HG03571 (cell line): ENCODE measurements around the gene PPP4R2.

Source experiments
- ATAC-seq: cut with Tn5 transposase; IDR thresholded peaks from one replicate; pipeline ENCODE4 v1.9.1; 2021; ENCODE audit not compliant: unreplicated experiment

The PPP4R2 gene

GRCh38 chr3:72996473-72997333 lies at the start of gene PPP4R2:
PPP4R2 (plus strand) TSS chr3:72996811; CDS start chr3:72997038, 227 bp downstream.
- ATAC-seq: peak; percentile 89

- no peak for ATAC-seq
Measured at GRCh38 chr3:72947715-72948490, 48.7 kb upstream of the PPP4R2 start.

GRCh38 chr3:72949016-72949415 lies 47.6 kb upstream of the PPP4R2 start:
- ATAC-seq: no peak

- peak; percentile 51 for ATAC-seq
Measured at GRCh38 chr3:72950372-72950771, 46.2 kb upstream of the PPP4R2 start.

- ATAC-seq: no peak
Measured at GRCh38 chr3:72950801-72951200, 45.8 kb upstream of the PPP4R2 start.

- ATAC-seq: no peak
Measured at GRCh38 chr3:72951259-72951722, 45.3 kb upstream of the PPP4R2 start.

- ATAC-seq: no peak
Measured at GRCh38 chr3:72953325-72953956, 43.2 kb upstream of the PPP4R2 start.

GRCh38 chr3:72957297-72957696 lies 39.3 kb upstream of the PPP4R2 start:
- ATAC-seq: no peak

GRCh38 chr3:72959336-72959735 lies 37.3 kb upstream of the PPP4R2 start:
- ATAC-seq: no peak

GRCh38 chr3:72960812-72961518 lies 35.6 kb upstream of the PPP4R2 start:
- no peak for ATAC-seq

GRCh38 chr3:72961752-72962151 lies 34.9 kb upstream of the PPP4R2 start:
- ATAC-seq: no peak

- no peak for ATAC-seq
Measured at GRCh38 chr3:72962317-72962716, 34.3 kb upstream of the PPP4R2 start.

- ATAC-seq: peak; percentile 52
Measured at GRCh38 chr3:72964633-72965032, 32.0 kb upstream of the PPP4R2 start.

- no peak for ATAC-seq
Measured at GRCh38 chr3:72968266-72968664, 28.3 kb upstream of the PPP4R2 start.

- no peak for ATAC-seq
Measured at GRCh38 chr3:72969766-72970165, 26.8 kb upstream of the PPP4R2 start.

- no peak for ATAC-seq
Measured at GRCh38 chr3:72970942-72971341, 25.7 kb upstream of the PPP4R2 start.

GRCh38 chr3:72972706-72973030 lies 23.9 kb upstream of the PPP4R2 start:
- ATAC-seq: no peak

GRCh38 chr3:72973031-72973723 lies 23.4 kb upstream of the PPP4R2 start:
- no peak for ATAC-seq

- ATAC-seq: no peak
Measured at GRCh38 chr3:72973786-72974185, 22.8 kb upstream of the PPP4R2 start.

- no peak for ATAC-seq
Measured at GRCh38 chr3:72974956-72975355, 21.7 kb upstream of the PPP4R2 start.
